HPDE6-E6E7 (cell line): Measurements from ENCODE around the gene CNPPD1.
A peak's percentile ranks its signal among the peaks of the same experiment; 100 is the strongest.

Experiments
- DNase-seq: peaks from one replicate; pipeline ENCODE4 v3.0.0; 2011; ENCODE audit warnings: missing footprints; ENCODE audit errors: extremely low spot score

CNPPD1 gene

DNA sequence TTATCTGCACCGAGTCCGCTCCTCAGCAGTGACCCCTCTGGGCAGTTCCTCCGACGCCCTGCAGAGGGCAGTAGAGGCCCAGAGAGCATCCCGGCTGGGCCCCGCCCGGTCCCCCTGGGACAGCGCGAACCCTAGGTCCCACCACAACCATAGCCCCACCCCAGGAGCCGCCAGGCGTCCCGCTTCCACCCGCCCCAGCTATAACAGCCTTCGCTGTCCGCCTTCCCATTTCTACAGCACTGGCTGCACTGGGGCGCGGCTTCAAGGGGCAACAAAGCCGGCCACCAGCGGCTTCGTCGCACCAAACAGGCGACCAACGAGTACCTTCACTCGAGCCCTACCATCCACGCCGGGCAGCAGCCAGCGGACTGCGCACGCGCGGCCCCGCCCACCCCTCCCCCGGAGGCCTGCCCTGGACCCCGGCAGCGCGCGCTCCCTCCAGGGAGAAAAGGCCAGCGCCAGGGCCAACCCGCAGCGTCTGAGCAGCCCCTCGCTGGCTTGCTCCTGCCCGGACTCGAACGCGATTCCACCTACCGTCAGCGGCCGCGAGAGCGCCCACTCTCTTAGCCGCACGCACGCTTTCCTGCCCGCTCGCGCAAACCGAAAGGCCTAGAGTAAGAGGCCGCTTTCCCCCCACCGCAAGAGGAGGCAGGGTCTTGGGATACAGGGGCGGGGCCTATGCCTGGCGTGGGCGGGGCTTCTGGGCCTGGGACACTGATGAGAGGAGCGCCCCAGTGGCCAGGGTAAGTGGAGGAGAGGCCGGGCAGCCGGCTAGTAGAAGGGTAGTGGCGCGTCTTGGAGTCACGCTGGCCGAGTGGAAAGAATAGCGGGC, 16.3 kb downstream of the CNPPD1 start, which contains the start of gene NHEJ1:
Gene NHEJ1 (minus strand): TSS at position 630 of the 832 bp plus-strand sequence. CDS start 2,453 bp downstream, outside the sequence.
- DNase-seq, result peak; percentile 95

DNA sequence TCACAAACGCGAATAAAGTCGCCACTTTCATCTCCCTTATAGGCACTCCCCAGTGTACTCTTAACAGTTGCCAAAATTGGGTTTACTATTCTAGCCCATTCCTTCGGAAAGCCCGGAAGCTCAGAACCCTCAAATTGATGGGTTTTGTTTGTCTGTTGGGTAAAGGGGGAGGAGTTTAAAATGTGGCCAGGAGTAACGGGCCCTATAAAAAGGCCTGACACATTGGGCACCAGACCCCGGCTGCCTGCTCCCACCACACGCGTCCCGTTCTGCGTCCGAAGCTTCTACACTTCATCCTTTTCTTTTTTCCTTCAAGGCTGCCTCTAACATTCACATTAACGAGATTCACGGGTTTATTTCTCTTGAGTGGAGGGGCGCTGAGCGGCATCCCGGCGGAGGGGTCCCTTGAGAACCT, 16.9 kb downstream of the CNPPD1 start:
- DNase-seq, result no peak

DNA sequence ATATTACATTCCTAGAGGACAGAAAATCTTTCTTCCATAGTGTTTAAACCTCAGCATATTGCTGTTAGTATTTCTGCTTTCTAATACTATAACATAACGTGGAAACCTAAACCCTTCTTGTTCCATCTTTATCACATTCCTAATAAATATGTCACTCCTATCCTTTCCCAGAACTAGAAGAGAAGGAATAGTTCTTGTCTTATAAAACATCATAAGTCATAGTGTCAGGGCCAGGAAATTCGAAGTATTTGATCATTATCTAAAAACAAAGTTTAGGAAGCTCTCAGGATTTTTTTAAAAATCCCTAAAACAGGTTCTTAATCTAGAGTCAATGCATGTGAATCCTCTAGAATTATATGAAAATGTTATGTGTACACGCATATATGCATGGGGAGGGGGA, 18.1 kb downstream of the CNPPD1 start:
- no peak for DNase-seq

DNA sequence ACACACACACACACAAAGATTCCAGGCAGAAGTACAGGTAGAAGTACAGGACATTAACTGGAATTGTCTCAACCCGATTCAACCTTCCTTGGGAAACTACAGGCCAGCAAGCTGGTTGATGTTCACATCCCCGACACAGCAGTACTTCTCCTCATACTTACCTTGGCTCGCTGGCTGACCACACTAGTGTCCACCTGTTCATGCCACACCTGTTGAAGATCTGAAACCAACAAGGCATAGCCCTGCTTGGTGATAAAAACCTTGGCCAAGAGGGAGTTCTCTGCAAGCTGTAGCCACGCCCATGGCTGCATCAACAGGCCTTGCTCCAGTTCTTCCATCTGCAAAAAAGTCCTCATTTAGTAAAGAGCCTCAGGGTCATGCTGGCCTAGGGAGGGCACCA, 18.7 kb downstream of the CNPPD1 start:
- DNase-seq, result no peak

DNA sequence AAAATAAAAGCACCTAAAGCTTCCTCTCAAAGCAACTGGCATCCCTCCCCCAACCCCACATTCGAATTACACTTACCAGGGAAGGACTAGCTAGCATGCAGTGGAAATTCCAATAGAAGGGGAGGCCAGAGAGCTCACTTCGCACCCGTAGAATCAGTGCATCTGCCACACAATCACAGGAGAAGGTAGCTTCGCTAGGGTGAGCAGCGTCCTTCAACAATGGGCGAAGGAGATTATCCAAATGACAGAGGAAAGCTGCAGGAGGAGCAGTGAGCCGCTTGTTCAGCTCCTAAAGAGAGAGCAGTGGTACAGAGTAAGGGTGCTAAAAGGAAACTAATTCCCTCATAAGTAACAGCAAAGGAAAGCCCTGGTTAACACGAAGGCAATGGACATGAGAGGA, 19.3 kb downstream of the CNPPD1 start:
- DNase-seq, result no peak

DNA sequence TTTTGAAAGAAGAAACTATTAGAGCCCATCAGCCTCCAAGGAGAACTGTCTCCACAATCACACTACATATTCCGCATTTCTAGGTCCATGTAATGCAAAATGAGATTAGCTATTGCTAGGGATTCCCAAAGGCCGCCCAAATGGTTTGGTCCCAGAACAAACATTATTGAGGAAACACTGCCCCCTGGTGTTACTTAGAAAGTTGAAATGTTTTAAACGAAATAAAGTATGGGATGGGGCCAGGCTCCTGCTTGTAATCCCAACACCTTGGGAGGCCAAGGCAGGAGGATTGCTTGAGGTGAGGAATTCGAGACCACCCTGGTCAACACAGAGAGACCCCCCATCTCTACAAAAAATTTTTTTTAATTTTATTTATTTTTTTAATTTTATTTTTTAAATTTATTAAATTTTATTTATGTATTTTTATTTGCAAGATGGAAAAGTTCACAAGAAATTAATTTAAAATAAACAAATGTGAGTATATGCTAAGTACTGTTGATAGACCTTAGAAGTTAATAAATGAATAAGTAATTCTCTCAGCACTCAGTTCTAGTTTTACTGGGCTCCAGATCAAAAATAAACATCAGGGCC, 21.6 kb downstream of the CNPPD1 start:
- DNase-seq, result peak; percentile 56

DNA sequence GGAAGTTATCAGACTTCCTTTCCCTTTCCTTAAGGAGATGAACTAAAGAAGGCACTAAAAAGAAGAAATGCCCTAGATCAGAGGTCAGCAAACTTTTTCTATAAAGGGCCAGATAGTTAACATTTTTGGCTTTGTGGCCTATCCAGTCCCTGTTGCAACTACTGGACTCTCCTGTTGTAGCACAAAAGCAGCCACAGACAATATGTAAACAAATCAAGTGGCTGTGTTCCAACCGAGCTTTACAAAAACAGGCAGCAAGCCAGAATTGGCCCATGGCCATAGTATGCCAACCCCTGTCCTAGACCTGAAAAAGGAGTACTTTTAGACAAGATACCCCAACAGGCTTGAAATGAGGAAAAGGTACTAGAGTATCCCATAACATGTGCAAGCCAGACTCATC, 27.1 kb downstream of the CNPPD1 start:
- DNase-seq, result no peak

DNA sequence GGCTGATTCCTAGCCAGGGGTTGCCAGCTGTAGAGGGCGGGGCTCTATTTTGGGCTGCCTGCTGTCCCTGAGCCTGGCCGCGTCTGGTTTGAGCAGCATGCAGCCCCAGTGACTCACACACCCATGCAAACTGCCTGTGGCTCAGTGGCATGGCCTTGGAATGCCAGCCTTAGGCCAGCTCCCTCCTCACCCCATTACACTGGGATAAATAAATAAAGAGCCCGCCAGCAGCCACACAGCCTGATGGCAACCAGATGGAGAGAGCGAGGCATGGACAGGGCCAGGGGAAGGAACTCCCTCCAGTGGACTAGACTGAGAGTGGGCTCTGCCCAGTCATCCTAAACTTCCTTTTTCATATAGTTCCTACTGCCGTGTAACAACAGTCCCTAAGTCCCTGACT, 34.4 kb downstream of the CNPPD1 start:
- peak; percentile 28 for DNase-seq

DNA sequence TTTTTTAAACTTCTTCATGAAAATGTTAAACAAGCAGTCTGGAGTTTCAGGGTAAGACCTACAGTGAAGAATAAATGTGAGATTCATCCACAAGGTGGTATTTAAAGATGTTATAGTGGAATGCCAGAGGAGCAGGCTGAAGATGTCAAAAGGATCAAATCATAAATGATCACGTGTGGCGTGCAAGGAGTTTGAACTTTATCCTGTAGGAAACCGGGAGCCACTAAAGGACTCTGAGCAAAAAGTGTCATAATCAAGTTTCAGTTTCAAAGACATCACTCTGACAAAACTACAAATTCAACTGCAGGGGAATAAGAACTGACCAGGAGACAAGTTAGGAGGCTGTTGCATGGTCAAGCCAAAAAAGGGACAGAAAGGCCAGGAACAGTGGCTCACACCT, 36.0 kb downstream of the CNPPD1 start:
- DNase-seq, result no peak

DNA sequence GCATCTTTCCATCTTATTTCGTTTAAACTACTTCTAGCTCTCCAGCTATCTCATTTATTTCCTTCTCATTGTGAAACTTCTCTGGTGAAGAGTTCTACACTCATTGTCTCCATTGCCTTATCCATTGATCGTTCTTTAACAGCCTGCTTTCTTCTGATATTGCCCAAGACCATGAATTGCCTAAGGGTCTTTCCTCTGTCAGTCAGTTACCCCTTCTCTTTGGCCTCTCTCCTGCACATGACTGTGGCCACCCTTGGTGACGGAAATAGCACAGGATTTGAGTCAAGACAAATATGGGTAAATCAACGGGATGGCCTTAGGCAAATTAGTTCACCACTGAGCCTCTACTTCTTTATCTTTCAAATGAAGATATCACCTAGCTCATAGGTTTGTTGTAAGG, 42.7 kb downstream of the CNPPD1 start:
- no peak for DNase-seq

DNA sequence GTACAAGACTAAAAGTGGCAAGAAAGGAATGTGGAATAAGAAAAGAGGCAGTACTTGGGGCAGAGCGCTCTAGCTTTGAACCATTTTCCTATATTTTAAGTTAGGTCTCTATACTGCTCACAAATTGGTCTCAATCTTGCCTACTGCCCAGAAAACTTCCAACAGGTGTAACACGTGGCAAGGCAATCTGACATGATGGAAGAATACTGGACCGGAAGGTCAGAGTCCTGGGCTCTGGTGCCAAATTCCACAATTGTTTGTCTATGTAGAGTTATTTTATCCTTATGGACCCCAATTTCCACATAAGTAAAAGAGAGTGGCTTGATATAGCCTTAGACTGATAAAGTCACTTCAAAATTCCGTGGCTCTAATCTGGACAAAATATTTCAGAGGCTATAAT, 45.0 kb downstream of the CNPPD1 start:
- DNase-seq, result no peak

DNA sequence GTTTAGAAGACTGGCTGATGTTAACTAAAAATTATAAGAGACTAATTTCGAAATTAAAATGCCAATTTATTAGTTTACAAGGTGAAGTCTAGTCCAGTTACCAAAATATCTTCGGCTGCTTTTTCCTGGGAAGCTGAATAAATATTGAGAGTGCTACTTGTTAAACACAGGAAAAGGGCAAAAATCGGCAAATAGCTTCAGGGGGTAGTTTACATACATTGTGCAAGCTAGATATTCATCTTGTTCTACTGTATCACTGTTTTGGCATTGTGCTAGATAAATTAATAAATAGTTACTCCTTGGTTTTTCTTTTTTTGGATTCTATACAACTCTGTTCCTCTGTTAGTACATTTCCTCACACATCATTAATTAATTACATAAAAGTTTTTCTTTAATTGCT, 45.4 kb downstream of the CNPPD1 start:
- DNase-seq, result no peak

DNA sequence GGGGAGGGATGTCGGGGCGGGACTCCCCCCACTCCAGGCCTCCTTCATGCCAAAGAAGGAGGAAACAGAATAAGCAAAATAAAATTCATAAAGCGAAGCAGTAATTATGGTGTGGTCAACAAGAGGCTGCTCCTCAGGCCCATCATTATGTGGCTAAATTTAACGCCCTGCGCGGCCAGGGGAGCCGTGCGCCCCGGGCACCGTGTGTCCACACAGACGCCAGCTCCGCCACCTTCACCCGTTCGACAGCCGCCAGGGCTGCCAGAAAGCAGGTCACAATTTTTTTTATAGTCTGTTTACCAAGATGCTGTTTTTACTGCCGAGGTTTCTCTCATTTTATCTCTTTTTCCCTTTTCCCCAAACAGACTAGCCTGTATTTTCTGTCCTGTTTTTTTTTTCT, 47.1 kb downstream of the CNPPD1 start:
- no peak for DNase-seq

DNA sequence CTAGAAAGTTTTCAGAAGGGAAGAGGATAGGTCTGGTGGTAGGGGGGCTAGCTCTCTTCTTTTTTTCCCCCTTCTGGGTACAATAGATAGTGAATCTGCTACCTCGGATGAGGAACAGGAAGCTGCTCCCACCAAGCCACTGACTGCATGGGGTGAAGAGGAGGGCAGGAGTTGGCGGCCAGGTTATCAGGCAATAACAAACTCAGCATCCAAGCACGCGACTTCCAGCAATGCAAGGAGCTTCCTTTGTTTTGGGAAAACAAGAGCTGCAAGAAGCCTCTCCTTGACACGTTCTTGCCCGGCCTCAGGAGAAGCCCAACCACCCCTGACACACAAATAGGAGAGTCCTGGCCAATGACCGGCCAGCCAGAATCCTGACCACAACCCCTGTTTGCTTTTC, 48.3 kb downstream of the CNPPD1 start:
- no peak for DNase-seq

DNA sequence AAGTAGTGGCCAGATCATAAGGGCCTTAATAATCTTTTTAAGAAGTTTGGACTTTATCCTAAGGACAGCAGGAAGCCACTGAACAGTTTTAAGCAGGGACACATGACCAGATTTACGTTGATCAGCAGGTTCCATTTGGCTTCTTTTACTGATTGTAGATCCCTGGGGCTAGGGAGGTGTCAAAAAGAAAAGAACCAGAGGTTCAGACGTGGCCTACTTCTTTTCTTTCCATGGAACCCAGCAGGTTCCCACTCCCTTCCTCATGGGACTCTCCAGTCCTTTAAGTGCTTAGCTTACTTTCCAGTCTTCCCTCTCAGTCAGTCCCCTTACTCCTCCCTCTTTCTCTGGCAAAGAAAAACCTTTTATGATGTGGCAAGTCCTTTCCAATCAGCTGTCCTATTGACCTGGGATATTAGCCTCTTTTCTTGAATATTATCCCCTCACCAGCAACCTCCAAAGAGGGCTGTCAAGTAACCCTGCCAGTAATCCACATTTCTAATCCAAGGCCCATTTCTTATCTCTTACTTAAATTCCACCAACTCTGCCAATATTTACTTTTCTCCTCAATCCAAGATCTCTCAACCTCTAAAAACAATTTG, 49.6 kb downstream of the CNPPD1 start:
- no peak for DNase-seq

DNA sequence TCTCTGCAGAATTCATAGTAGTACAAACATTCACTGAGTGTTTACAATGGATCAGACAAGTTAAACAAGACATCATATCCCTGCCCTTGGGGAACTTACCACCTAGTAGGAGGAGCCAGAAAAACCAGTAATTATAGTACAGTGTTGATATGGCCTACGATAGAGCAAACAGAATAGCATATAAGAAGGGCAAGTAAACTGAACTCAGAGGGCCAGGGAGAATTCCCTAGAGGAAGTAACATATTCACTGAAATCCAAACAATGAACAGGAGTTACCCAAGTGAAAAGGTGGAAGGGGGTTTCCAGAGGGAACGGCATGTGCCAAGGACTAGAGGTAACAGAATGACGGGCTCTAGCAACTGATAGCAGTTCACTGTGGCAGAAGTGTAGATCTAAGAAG, 50.2 kb downstream of the CNPPD1 start:
- no peak for DNase-seq

DNA sequence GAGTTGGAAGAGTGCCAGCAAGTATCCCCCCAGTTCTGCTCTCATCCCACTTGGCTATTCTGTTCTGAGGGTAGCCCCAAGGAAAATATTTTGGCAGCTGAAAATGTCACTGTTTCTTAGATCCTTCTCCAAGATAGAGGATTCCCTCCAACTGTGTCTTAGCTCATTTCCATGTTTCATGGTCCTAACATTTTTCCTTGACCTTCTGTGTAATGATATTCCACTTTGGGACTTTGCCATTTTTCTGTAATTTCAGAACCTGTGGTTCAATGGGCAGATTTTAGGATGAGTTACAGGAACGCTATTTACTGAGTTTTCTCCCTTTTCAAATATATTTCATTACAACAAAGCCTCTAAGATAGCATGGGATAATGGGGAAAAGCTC, 50.8 kb downstream of the CNPPD1 start:
- no peak for DNase-seq

DNA sequence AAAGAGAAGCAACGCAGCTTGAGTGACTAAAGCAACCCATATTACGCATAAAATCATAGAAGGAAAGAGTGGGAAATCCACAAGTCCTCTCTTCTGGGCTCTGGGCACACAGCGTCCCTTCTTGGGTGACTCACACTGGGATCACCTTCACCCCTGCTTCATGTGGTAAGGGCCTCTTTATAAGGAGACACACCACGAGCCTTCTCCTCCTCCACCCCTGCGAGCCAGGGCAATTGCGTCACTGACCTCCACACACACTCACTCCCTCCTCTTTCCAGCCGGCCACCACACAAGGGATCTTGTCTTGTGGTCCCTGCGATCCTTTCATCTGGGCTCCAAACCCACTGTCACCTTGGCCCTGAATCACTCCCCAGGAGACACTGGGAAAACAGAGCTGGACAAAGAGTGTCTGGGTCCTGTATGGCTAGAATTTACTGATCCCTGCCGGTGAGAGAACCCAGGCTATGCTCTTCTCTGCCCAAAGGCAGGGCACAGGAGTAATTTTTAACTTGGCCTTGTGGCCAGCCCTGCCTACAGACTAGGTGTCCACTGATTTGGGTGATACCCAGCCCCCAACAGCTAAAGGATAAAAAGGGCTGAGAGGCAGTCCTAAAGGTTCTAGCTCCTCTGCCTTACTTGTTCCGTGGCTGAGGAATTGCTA, 51.4 kb downstream of the CNPPD1 start:
- DNase-seq, result peak; percentile 45

DNA sequence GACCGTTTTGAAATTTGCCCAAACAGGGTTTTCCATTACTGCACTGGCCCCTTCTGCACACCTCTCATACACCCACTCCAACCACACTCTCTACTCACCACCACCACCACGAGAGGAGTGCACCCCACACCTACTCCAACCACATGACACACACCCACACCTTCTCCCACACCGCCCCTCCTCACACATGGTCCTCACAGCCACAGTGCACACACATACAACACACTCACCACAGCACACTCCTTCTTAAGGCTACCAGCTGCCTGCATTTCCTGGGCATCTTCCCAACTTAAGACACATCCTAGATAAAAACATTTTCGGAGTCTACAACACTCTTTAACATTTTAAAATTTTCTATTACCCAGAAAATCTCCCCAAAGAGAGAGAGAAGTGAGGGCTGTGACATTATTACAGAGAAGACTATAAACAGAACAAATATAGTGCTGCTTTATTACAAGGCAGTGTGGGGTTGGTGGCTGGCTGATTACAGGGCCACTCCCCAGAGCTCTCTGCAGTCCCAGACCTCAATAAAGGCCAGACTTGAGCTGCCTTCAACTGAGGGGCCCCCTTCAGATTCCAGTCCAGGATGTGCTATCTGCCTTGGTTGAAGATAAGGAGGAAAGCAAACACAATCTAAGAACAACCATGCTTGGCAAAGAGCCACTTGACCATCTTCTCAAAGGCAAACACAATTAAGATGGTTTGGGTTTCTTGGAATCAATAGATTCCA, 52.2 kb downstream of the CNPPD1 start:
- DNase-seq, result no peak

DNA sequence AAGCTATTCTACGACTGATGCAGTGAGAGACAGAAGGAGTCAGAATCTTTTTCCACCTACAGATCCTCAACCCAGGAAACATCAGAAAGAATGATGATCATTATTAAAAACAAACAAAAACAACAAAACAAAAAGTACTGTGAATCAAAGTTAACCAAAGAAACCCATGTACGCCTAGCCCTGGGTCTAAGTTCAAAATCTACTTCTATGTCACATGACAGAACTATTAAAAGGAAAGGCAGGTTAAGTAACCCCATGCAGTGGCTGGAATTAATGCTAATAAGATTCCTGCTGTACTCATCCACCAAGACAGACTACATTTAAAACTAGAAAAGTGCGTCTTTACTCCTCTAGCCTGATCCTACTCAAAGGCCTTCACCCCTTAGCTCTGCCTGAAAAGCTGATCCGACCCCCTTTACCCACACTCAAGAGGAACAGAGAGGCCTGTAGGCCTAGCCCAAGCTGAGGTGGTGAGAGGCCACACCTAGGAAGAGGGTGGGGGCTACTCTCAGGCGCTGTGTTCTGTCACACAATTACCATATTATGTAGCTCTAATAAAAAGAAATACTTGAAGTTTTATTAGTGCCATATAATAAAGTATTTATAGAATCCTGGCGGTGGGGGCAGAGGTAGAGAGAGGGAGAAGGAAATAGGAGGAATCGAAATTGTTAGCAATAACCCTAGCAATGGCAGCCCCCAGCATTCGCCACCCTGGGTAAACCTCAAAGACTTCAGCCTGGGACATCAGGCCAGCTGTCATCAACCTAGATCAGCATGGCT, 53.2 kb downstream of the CNPPD1 start:
- DNase-seq, result no peak
